MM.1S (cell line): Measurements from ENCODE around the gene CRACDL.

Source experiments
- EZH2phosphoT487 ChIP-seq: fragments of 300-600 bp; sonication (generic); IDR thresholded peaks from 2 replicates; pipeline ENCODE4 v1.6.1; 2018; ENCODE audit warnings: antibody characterized with exemption, low read length
- TF ChIP-seq, protein P1 (sequence below): fragments of 300-600 bp; sonication (generic); IDR thresholded peaks from 2 replicates; pipeline ENCODE4 v1.5.1; 2016; ENCODE audit warnings: antibody characterized with exemption, low read length, mixed read lengths

DNA sequence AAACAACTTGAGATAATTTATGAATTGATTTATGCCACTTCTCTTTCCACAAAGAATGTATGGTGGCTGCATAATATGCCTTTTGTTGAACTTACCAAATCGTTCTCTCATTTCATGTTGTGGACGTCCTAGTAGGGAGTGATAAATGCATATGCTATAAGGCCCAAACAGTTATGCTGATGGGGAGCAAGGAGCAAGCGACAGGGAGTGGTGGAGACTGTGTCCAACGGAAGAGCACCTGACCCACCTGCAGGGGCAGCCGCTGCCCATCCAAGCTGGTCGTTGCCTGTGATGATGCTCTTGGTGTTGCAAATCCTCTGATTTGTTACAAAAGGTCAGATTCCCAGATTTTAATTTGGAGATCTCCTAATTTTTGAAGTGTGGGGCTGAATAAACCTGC lies 174.1 kb downstream of the CRACDL start:
- TF ChIP-seq, protein P1, sequence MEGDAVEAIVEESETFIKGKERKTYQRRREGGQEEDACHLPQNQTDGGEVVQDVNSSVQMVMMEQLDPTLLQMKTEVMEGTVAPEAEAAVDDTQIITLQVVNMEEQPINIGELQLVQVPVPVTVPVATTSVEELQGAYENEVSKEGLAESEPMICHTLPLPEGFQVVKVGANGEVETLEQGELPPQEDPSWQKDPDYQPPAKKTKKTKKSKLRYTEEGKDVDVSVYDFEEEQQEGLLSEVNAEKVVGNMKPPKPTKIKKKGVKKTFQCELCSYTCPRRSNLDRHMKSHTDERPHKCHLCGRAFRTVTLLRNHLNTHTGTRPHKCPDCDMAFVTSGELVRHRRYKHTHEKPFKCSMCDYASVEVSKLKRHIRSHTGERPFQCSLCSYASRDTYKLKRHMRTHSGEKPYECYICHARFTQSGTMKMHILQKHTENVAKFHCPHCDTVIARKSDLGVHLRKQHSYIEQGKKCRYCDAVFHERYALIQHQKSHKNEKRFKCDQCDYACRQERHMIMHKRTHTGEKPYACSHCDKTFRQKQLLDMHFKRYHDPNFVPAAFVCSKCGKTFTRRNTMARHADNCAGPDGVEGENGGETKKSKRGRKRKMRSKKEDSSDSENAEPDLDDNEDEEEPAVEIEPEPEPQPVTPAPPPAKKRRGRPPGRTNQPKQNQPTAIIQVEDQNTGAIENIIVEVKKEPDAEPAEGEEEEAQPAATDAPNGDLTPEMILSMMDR, result no peak
- TF ChIP-seq EZH2phosphoT487, result no peak
